NCI-H1436 (cell line): ENCODE data around the gene CATSPER3.

ENCODE experiments used
- DNase-seq: peaks from one replicate; lab custom pipeline; 2025; lab: John Stamatoyannopoulos, UW

The CATSPER3 gene

GRCh38 chr5:135010502-135011354, 43.0 kb downstream of the CATSPER3 start:
- DNase-seq: no peak

GRCh38 chr5:135011355-135012032, 43.8 kb downstream of the CATSPER3 start:
- DNase-seq: no peak

GRCh38 chr5:135012033-135012588, 44.4 kb downstream of the CATSPER3 start:
- DNase-seq: no peak

GRCh38 chr5:135012951-135013391, 45.3 kb downstream of the CATSPER3 start:
- no peak for DNase-seq

GRCh38 chr5:135013445-135013844, 45.7 kb downstream of the CATSPER3 start:
- no peak for DNase-seq

GRCh38 chr5:135013947-135014570, 46.4 kb downstream of the CATSPER3 start:
- DNase-seq: no peak

GRCh38 chr5:135015942-135016341, 48.2 kb downstream of the CATSPER3 start:
- no peak for DNase-seq

GRCh38 chr5:135016861-135017290, 49.2 kb downstream of the CATSPER3 start:
- no peak for DNase-seq

GRCh38 chr5:135018457-135018856, 50.8 kb downstream of the CATSPER3 start:
- DNase-seq: no peak

GRCh38 chr5:135019314-135019713, 51.6 kb downstream of the CATSPER3 start:
- DNase-seq: no peak

GRCh38 chr5:135020111-135020895, 52.6 kb downstream of the CATSPER3 start:
- no peak for DNase-seq

- no peak for DNase-seq
Measured at GRCh38 chr5:135024956-135025729, 57.4 kb downstream of the CATSPER3 start.

- no peak for DNase-seq
Measured at GRCh38 chr5:135025730-135026644, 58.3 kb downstream of the CATSPER3 start.

GRCh38 chr5:135026645-135027265, 59.0 kb downstream of the CATSPER3 start:
- DNase-seq: no peak

GRCh38 chr5:135027266-135027696, 59.6 kb downstream of the CATSPER3 start:
- DNase-seq: no peak

- DNase-seq: no peak
Measured at GRCh38 chr5:135027697-135028615, 60.2 kb downstream of the CATSPER3 start.

- DNase-seq: no peak
Measured at GRCh38 chr5:135028791-135029476, 61.2 kb downstream of the CATSPER3 start.
